Stimulated activated CD4-positive, alpha-beta T cell treated with anti-CD3 and anti-CD28 coated beads, Interleukin-4, amount 100 ng/mL, for 48 hours (primary cell): ENCODE measurements around the gene FAM98C.

Experiments used
- DNase-seq, 2 donors: peaks; one replicate each; pipeline ENCODE4 v3.0.0-alpha.2; 2020; ENCODE audit warnings: low read depth in 2 of 2

The FAM98C gene

DNA sequence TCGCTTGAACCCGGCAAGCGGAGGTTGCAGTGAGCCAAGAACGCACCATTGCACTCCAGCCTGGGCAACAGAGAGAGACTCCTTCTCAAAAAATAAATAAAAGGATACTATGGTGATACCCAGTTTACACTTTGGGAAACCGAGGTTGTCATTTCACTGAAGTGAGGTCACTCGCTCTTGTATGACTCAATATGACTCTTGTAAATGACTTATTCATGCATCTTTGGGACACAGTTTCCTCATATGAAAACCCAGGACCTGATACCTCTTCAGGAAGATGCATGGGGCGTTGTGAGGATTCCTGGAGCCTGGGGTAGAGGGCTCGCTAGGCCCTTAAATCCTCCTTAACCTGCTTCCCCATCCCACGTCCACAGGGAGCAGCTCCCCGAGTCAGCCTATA is 24.0 kb upstream of the FAM98C start:
- DNase-seq = no peak

DNA sequence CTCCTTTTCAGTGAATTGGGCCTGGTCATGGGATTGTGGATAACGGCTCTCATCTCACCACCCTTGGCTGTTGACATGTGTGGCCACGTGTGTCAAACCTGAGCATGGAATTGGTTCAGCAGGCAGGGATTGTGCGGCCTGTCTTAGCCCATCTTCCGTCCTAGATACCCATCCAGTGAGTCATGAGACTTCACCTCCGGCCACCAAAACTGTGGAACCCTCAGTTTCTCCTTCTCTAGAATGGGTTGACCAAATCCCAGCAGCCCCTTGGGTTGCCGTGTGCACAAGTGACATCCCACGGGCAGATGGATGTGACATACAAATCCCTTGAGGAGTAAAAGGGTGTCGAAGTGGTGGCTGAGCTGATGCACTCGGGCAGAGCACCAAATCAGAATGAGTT is 21.8 kb upstream of the FAM98C start:
- DNase-seq = no peak

DNA sequence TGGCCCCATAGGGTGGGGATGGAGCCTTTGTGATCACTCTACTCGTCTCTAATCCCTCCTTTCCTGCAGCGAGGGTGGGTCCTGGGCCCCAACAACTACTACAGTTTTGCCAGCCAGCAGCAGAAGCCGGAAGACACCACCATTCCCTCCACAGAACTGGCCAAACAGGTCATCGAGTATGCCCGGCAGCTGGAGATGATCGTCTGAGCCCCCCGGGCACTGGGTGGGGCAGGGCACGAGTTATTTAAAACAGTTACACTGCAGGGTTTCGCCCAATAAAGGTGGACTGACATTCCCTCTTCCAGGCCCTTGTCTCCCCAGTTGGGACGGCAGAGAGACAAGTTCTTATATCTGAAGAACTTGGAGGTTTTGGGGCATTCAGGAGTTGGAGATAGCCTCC is 19.7 kb upstream of the FAM98C start:
- DNase-seq = no peak

- DNase-seq = no peak
Measured at GRCh38 chr19:38383743-38384142, 19.1 kb upstream of the FAM98C start.

DNA sequence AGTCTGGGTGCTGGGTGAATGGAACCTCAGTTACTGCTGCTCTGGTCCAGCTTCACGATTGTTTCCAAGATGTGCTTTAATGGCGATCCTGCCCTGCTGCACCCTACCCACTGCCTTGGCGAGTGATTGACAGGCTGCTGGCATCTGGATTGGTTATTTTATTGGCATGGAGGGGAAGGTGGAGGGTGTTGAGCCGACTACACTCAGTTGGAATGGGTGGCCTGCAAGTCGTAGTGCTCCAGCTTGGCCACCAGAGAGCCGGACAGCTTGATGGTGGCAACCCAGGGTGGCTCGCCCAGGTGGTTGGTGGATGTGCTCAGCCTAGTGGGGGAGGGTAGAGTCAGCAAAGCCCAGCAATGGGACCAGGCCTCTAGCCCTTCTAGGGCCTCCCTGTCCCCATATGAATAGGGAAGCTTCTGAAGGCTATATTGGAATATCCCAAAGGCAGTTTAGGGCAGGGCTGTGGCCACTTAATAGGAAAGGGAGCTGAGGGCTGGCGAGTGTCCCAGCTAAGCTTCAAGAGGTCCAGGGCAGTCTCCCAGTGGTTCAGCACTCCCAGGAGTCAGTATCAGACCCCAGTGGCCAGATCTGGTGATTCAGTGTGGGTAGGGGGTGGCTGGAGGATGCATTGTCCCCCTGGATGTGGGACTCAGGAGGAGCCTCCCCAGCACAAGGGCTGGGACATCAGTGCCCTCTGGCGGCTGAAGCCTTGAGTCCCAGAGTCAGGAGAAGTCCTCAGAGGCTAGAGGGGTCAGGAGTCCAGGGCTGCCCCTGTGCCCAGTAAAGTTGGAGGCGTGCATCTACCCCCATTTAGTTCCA is 18.5 kb upstream of the FAM98C start:
- DNase-seq = no peak

DNA sequence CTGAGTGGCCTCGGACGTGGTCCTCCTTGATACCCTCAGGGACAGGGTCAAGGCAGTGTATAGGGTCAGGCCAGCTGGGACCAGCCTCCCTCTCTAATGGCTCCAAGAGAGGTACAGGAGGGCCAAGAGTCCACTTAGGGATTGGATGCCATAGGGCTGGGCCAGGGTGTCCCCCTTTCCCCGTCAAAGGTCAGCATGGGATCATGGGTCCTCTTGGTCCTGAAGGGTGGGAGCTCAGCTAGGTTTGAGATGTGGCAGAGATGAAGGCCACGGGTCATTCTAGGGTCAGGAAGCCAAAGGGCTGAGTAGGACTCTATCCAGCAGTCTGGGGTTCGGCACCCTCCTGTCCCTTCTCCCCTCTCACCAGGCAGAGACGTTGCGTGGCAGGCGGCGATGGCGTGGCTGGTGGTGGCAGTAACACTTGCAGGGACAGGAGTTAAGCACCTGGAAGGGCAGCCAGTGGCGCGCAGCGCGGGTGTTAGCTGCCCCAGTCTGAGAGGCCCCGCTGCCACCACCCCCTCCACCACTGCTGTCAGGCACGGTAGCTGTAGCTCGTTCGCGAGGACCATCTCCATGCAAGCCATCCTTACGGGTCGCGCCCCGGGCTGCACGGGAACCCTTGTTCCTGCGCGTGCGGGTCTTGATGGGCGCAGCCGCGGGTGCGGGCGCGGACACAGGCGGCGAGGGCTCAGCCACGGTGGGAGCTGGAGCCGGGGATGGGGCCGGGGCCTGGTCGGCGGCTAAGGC is 17.7 kb upstream of the FAM98C start:
- DNase-seq = no peak

- DNase-seq = no peak
Measured at GRCh38 chr19:38385804-38386257, 17.1 kb upstream of the FAM98C start.

DNA sequence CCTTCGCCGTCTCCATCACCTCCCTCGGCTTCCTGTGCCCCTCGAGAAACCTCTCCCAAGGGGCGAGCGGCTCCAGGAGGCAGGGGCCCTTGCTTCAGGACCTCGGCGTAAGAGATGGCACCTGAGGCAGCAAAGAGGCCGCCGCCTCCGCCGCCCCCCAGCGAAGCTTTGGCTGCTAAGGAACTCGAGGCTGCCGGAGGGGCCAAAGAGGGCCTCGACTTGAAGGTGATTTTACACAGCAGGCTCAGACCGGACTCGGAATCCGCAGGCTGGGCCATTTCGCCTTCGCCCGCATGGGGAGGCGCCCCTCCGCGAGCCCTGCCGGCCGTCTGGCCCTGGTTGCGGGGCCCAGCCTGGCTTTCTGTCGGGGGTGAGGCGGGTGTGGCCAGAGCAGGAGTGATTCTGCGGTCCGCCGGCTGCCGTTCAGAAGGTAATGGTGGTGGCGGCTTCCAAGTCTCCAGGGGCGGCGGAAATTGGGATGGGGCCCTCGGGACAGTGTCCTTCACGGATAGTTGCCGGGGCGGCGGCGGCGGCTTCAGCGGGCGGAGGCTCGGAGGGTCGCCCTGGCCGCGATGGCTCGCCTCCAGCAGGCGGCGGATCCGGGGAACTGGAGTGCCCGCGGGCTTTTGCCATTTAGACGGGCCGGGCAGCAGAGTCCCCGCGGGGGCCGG is 16.5 kb upstream of the FAM98C start:
- DNase-seq = no peak

- DNase-seq = no peak
Measured at GRCh38 chr19:38386971-38387549, 15.8 kb upstream of the FAM98C start.

GRCh38 chr19:38387550-38388348 is 15.1 kb upstream of the FAM98C start, which contains the start of gene GGN:
Gene GGN (minus strand): TSS chr19:38388034. CDS start chr19:38387261, 773 bp downstream.
- DNase-seq = peak; percentile 81 to 89

DNA sequence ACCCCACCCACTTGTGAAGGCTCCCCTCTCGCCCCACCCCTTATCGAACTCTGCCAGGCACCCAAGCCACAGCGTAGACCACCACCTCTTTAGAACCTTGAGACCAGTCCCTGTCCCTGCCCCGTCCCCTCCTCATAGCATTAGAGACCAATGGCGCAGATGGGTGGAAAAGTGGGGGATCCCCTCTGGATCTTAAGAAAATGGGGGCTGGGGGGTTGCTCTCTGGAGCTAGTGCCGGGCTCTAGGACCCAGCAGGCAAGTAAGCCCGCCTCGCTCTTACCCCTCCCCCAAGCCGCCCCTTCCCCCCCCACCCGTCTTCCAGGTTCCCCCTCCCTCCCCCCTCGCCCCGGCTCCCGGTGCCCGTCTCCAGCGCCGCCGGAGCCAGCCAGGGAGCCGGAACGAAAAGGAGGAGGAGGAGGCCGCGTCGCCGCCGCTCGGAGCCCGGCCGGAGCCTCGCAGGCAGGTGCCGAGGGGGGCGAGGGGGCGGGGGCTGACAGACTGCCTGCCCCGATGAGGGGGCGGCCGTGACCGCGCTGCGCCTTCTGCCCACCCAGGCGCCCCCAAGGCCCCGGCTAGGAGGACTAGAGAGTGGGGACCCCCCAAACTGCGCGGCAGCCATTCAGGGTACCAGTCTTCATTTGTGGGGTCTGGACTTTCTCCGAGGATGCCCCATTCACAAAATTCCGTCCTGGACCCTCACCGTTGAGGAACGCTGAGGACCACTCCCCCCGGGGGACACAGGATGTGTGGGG is 14.4 kb upstream of the FAM98C start, which contains the start of gene SPRED3:
Gene SPRED3 (plus strand): TSS at position 349 of the 752 bp plus-strand sequence. CDS start 1,606 bp downstream, outside the sequence.
- no peak for DNase-seq

GRCh38 chr19:38389101-38389925 is 13.6 kb upstream of the FAM98C start:
- DNase-seq = no peak

- DNase-seq = no peak
Measured at GRCh38 chr19:38389957-38390924, 12.7 kb upstream of the FAM98C start.

DNA sequence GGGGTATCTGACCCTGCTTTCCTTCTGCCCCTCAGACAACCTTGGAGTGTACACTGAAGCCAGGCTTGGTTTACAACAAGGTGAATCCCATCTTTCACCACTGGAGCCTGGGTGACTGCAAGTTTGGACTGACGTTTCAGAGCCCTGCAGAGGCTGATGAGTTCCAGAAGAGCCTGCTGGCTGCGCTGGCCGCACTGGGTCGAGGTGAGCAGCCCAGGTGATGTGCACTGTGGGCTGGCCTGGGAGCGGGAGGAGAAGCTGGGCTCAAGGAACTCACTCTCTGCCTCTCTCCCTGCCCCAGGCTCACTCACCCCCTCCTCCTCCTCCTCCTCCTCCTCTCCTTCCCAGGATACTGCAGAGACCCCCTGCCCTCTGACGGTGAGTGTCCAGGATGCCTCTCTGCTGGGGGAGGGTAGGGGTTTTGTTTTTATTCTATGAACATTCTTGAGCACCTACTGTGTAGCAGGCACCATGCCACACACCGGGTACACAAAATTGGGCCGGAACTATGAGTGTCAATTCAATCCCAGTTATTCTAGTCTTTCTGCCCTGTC is 10.9 kb upstream of the FAM98C start:
- DNase-seq = no peak

GRCh38 chr19:38392707-38393308 is 10.1 kb upstream of the FAM98C start:
- no peak for DNase-seq

GRCh38 chr19:38394488-38394887 is 8.4 kb upstream of the FAM98C start:
- peak; percentile 72 to 78 for DNase-seq

GRCh38 chr19:38395381-38396114 is 7.3 kb upstream of the FAM98C start:
- DNase-seq = peak in 1 of 2 donors; percentile 41
